Bronchial epithelial cell (primary cell): ENCODE results near the gene RET. TPM values are rescaled to one million over a fixed set of nuclear protein-coding genes. Genes with fewer than 3 reads are reported as not detected.
"Not testable (repeated sequence)": the region's sequence is repeated elsewhere in the genome, so short reads cannot be mapped to it uniquely, and the experiment has no call there.

Experiments
- DNase-seq: peaks from one replicate; pipeline ENCODE4 v3.0.0-alpha.2; 2010; ENCODE audit warnings: low read depth
- FAIRE-seq: peaks from 2 replicates; lab custom pipeline; 2011; peaks lifted over from hg19 to GRCh38; lab: Jason Lieb, UNC
- H3K27me3 ChIP-seq: 2 replicates; pipeline ENCODE4 v1.5.1; 2011; ENCODE audit warnings: low read length; ENCODE audit not compliant: control insufficient read depth, insufficient read depth
- H3K36me3 ChIP-seq: 2 replicates; pipeline ENCODE4 v1.5.1; 2011; ENCODE audit warnings: low read length; ENCODE audit not compliant: control insufficient read depth, insufficient read depth
- H3K4me3 ChIP-seq: 2 replicates; pipeline ENCODE4 v1.5.1; 2011; ENCODE audit warnings: mild to moderate bottlenecking, low read depth, low read length, control low read depth
- total RNA-seq: library from RNA; depleted of rRNA; stranded (reverse); fragments of >200 nt; gene quantifications from 2 replicates; pipeline ENCODE4 v1.2.1, GENCODE V29; 2014
- TF ChIP-seq, protein P1 (sequence below): IDR thresholded peaks from 2 replicates; pipeline ENCODE4 v1.5.1; 2011; ENCODE audit warnings: mild to moderate bottlenecking, moderate library complexity, low read length, control low read depth, inconsistent platforms; ENCODE audit not compliant: insufficient read depth, severe bottlenecking

Gene RET
- total RNA-seq, 1 donor from 2014 or later, result 0.53 TPM

DNA sequence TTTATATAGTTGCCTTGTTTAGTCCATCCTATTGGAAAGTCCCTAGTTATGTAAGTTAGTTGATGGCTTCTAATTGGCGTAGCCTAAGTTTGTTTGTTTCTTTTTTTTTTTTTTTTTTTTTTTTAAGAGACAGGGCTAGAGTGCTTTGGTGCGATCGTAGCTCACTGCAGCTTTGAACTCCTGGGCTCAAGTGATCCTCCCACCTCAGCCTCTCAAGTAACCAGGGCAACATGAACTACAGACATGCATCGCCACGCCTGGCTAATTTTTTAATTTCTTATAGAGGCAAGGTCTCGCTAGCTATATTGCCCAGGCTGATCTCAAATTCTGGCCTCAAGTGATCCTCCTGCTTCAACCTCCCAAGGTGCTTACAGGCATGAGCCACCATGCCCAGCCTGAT lies 68.4 kb downstream of the RET start:
- no peaks in the 10 kb centered on the region for H3K36me3 ChIP-seq
- no peaks in the 10 kb centered on the region for H3K27me3 ChIP-seq
- FAIRE-seq (no peak), DNase-seq (no peak)
- TF ChIP-seq, protein P1, sequence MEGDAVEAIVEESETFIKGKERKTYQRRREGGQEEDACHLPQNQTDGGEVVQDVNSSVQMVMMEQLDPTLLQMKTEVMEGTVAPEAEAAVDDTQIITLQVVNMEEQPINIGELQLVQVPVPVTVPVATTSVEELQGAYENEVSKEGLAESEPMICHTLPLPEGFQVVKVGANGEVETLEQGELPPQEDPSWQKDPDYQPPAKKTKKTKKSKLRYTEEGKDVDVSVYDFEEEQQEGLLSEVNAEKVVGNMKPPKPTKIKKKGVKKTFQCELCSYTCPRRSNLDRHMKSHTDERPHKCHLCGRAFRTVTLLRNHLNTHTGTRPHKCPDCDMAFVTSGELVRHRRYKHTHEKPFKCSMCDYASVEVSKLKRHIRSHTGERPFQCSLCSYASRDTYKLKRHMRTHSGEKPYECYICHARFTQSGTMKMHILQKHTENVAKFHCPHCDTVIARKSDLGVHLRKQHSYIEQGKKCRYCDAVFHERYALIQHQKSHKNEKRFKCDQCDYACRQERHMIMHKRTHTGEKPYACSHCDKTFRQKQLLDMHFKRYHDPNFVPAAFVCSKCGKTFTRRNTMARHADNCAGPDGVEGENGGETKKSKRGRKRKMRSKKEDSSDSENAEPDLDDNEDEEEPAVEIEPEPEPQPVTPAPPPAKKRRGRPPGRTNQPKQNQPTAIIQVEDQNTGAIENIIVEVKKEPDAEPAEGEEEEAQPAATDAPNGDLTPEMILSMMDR, result no peak
- H3K4me3 ChIP-seq, result no peak overlapping the region

DNA sequence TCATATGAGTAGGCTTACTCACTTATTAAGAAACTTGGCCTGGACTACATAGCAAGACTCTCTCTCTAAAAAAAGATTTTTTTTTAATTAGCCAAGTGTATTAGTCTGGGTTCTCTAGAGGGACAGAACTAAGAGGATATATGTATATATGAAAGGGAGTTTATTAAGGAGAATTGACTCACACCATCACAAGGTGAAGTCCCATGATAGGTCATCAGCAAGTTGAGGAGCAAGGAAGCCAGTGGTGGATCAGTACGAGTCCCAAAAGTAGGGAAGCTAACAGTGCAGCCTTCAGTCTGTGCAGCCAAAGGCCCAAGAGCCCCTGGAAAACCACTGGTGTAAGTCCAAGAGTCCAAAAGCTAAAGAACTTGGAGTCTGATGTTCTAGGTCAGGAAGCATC lies 69.1 kb downstream of the RET start:
- not testable (repeated sequence) for H3K4me3 ChIP-seq, H3K27me3 ChIP-seq, FAIRE-seq, H3K36me3 ChIP-seq, DNase-seq

DNA sequence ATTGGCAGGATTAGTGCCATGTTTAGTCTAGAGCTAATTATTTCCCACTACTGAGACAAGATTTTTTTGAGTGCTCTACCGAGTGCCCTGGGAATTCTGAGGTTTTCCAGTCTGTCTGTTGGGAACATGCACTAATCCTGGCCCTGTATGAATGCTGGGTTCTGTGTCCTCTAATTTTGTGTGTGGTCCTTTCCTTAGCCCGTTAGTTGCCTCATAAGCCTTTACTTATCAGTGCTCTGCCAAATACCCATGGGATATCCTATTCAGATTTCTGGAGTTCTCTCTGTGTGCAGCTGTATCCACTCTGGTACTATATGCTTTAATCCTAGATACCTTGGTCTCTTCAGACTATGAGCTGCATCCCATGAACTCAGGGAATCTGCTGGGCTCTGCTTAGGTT lies 74.5 kb downstream of the RET start:
- no peak for FAIRE-seq
- Histone ChIP-seq H3K36me3 (no peaks in the 10 kb centered on the region), H3K4me3 (no peak overlapping the region), H3K27me3 (no peaks in the 10 kb centered on the region)
- TF ChIP-seq, protein P1, result no peak
- no peak for DNase-seq

DNA sequence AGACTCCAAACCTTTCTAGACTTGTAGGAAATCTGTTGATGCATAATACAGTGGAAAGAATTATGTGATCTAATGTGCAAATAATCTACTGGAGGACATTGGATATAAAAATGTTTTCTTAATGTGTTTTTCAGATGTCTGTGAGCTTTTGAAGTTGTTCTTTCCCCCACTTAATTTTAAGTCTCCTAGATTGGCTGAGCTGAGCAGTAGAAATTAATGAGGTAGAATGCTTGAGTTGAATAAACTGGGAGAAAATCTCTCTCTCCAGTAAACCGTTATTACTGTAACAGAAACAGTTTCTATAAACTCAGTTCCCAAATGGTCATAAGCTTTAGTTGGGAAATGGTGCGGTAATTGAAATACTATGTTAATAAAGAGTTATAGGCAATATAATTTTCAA lies 77.0 kb downstream of the RET start:
- FAIRE-seq (no peak), DNase-seq (no peak)
- no peaks in the 10 kb centered on the region for H3K27me3 ChIP-seq
- no peaks in the 10 kb centered on the region for H3K36me3 ChIP-seq
- H3K4me3 ChIP-seq, result no peak overlapping the region
- TF ChIP-seq, protein P1, result no peak

DNA sequence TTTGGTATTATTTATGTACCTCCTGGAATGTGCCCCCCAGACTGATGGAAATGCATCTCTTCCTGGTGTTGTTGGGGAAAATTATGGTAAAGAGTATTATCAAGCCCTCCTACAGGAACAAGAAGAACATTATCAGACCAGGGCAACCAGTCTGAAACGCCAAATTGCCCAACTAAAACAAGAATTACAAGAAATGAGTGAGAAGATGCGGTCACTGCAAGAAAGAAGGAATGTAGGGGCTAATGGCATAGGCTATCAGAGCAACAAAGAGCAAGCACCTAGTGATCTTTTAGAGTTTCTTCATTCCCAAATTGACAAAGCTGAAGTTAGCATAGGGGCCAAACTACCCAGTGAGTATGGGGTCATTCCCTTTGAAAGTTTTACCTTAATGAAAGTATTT lies 78.4 kb downstream of the RET start:
- no peaks in the 10 kb centered on the region for H3K27me3 ChIP-seq
- TF ChIP-seq, protein P1, result no peak
- DNase-seq, result no peak
- H3K4me3 ChIP-seq, result no peak overlapping the region
- no peak for FAIRE-seq
- no peaks in the 10 kb centered on the region for H3K36me3 ChIP-seq

DNA sequence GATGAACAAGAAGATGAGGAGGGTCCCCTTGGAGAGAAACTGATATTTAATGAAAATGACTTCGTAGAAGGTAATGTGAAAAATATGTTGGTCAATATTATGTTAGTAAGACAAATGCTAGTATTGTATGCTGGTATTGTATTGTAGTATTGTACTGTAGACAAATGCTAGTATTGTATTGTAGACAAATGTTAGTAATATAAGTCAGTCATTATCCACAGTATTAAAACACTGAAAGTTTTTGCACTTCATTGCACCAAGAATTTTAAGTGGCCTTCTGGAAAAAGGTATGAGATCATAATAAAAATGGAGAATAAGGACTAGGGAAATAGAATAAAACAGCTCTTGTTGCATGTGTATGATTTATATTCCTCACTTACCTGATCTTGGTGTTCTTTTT lies 78.9 kb downstream of the RET start:
- TF ChIP-seq, protein P1, result no peak
- Histone ChIP-seq H3K27me3 (no peaks in the 10 kb centered on the region), H3K4me3 (no peak overlapping the region), H3K36me3 (no peaks in the 10 kb centered on the region)
- DNase-seq, result no peak
- no peak for FAIRE-seq
